Fibroblast of lung (primary cell): Measurements from ENCODE around the gene SH2D6. TPM values are rescaled to one million over a fixed set of nuclear protein-coding genes. Genes with fewer than 3 reads are reported as not detected.

Experiments
- DNase-seq, 2 donors: peaks; one replicate each; pipeline versions ENCODE4 v3.0.0 to v3.0.0-alpha.2; 2010; ENCODE audit warnings: low read depth in 2 of 2
- H2AFZ ChIP-seq: 2 replicates; pipeline ENCODE4 v1.5.1; 2012; ENCODE audit warnings: low read length, control low read depth, inconsistent platforms
- H3K27ac ChIP-seq: 2 replicates; pipeline ENCODE4 v1.5.1; 2011; ENCODE audit warnings: low read length, control low read depth; ENCODE audit not compliant: insufficient read depth
- H3K27me3 ChIP-seq: 2 replicates; pipeline ENCODE4 v1.5.1; 2011; ENCODE audit warnings: mild to moderate bottlenecking, low read length; ENCODE audit not compliant: control insufficient read depth, insufficient read depth
- H3K36me3 ChIP-seq: 2 replicates; pipeline ENCODE4 v1.5.1; 2011; ENCODE audit warnings: low read length; ENCODE audit not compliant: control insufficient read depth, insufficient read depth
- H3K4me1 ChIP-seq: 2 replicates; pipeline ENCODE4 v1.5.1; 2011; ENCODE audit warnings: low read length; ENCODE audit not compliant: control insufficient read depth, insufficient read depth; ENCODE audit errors: extremely low read depth
- H3K4me2 ChIP-seq: 2 replicates; pipeline ENCODE4 v1.5.1; 2011; ENCODE audit warnings: low read length, control low read depth; ENCODE audit not compliant: insufficient read depth; ENCODE audit errors: extremely low read depth
- H3K4me3 ChIP-seq, 4 experiments: fragments of 200-600 bp in 1 of 4; sonication (generic) in 1 of 4; replicated peaks in 1 of 4; 2 replicates each; pipeline ENCODE4 v1.5.1; 2011 to 2016; ENCODE audit warnings: low read length in 4 of 4, low read depth in 3 of 4, mild to moderate bottlenecking in 3 of 4, control low read depth in 2 of 4, inconsistent platforms in 1 of 4, mixed read lengths in 1 of 4; ENCODE audit not compliant: insufficient read depth in 1 of 4; ENCODE audit errors: control extremely low read depth in 1 of 4
- H3K79me2 ChIP-seq: 2 replicates; pipeline ENCODE4 v1.5.1; 2012; ENCODE audit warnings: mild to moderate bottlenecking, low read length, inconsistent platforms; ENCODE audit not compliant: control insufficient read depth, insufficient read depth
- H3K9ac ChIP-seq: 2 replicates; pipeline ENCODE4 v1.5.1; 2011; ENCODE audit warnings: mild to moderate bottlenecking, low read length, control low read depth; ENCODE audit not compliant: insufficient read depth
- H3K9me3 ChIP-seq: 2 replicates; pipeline ENCODE4 v1.5.1; 2012; ENCODE audit warnings: low read depth, low read length; ENCODE audit not compliant: control insufficient read depth, insufficient read depth
- H4K20me1 ChIP-seq: 2 replicates; pipeline ENCODE4 v1.5.1; 2011; ENCODE audit warnings: low read length; ENCODE audit not compliant: control insufficient read depth, insufficient read depth; ENCODE audit errors: extremely low read depth
- CTCF ChIP-seq, 2 donors: IDR thresholded peaks in 1 of 2; conservative IDR thresholded peaks in 1 of 2; 1 replicate in 1 of 2; 2 replicates in 1 of 2; pipeline ENCODE4 v1.5.1; 2011 to 2012; ENCODE audit warnings: low read length in 2 of 2, control low read depth in 1 of 2, inconsistent platforms in 1 of 2, low read depth in 1 of 2, mild to moderate bottlenecking in 1 of 2
- EZH2 ChIP-seq: IDR thresholded peaks from 2 replicates; pipeline ENCODE4 v1.5.1; 2012; ENCODE audit warnings: low read length, control low read depth, mild to moderate bottlenecking; ENCODE audit errors: missing control alignments
- polyA plus RNA-seq, 2 donors: library from polyadenylated mRNA; depleted of rRNA in 1 of 2; stranded (reverse) in 1 of 2; unstranded in 1 of 2; fragments of >200 nt; gene quantifications; 2 replicates each; pipeline ENCODE4 v1.2.1, GENCODE V29; 2011 to 2012; ENCODE audit warnings: missing spikeins in 1 of 2
- total RNA-seq: library from RNA; depleted of rRNA; stranded (reverse); fragments of >200 nt; gene quantifications from 2 replicates; pipeline ENCODE4 v1.2.1, GENCODE V29; 2014

The SH2D6 gene
- total and polyA plus RNA-seq, 2 donors (not counting 1 experiment from before 2014, with no cell fraction given), result 0.16 to 2.1 TPM

GRCh38 chr2:85409845-85410583 is 8.5 kb upstream of the SH2D6 start, which contains the start of gene CAPG:
Gene CAPG, minus strand, starts transcription at chr2:85410366. Its CDS starts 8,221 bp downstream, at chr2:85402145.
- H3K9me3 ChIP-seq, result no peaks in the 10 kb centered on the region
- H3K27ac ChIP-seq, result no peak within 1 kb of the TSS
- H3K4me2 ChIP-seq, result no peak within 1 kb of the TSS
- no peaks in the 10 kb centered on the region for H3K27me3 ChIP-seq
- H3K4me3 ChIP-seq, result no peak within 1 kb of the TSS
- no peaks in the 10 kb centered on the region for H4K20me1 ChIP-seq
- no peaks in the 10 kb centered on the region for H3K79me2 ChIP-seq
- no peak for TF ChIP-seq CTCF (conservative IDR thresholded peaks at IDR 0.05 in 1 of 2, IDR thresholded peaks at IDR 0.05 in 1 of 2; ENCODE audit: low read depth in 1 of 2, low read length in 2 of 2)
- no peak for TF ChIP-seq EZH2
- peaks cover 4% of the 10 kb centered on the region for H3K4me1 ChIP-seq
- no peak within 1 kb of the TSS for H2AFZ ChIP-seq
- no peak within 1 kb of the TSS for H3K9ac ChIP-seq
- peak in 1 of 2 donors; percentile 23 for DNase-seq
- H3K36me3 ChIP-seq, result no peaks in the 10 kb centered on the region

GRCh38 chr2:85410584-85411404 is 7.7 kb upstream of the SH2D6 start:
- H3K27ac ChIP-seq, result no peak overlapping the region
- no peaks in the 10 kb centered on the region for H3K27me3 ChIP-seq
- no peak overlapping the region for H3K9ac ChIP-seq
- H3K9me3 ChIP-seq, result no peaks in the 10 kb centered on the region
- H4K20me1 ChIP-seq, result no peaks in the 10 kb centered on the region
- no peak overlapping the region for H3K4me2 ChIP-seq
- DNase-seq, result peak in 1 of 2 donors; percentile 32
- H3K79me2 ChIP-seq, result no peaks in the 10 kb centered on the region
- TF ChIP-seq CTCF (conservative IDR thresholded peaks at IDR 0.05 in 1 of 2, IDR thresholded peaks at IDR 0.05 in 1 of 2; ENCODE audit: low read depth in 1 of 2, low read length in 2 of 2), result no peak
- no peak for TF ChIP-seq EZH2
- peaks cover 4% of the 10 kb centered on the region for H3K4me1 ChIP-seq
- H3K36me3 ChIP-seq, result no peaks in the 10 kb centered on the region
- H3K4me3 ChIP-seq, result no peak overlapping the region
- no peak overlapping the region for H2AFZ ChIP-seq

GRCh38 chr2:85411405-85411748 is 7.1 kb upstream of the SH2D6 start:
- TF ChIP-seq CTCF (conservative IDR thresholded peaks at IDR 0.05 in 1 of 2, IDR thresholded peaks at IDR 0.05 in 1 of 2; ENCODE audit: low read depth in 1 of 2, low read length in 2 of 2) (no peak), EZH2 (no peak)
- Histone ChIP-seq H3K4me3 (no peak overlapping the region), H3K4me2 (no peak overlapping the region), H3K4me1 (peaks cover 4% of the 10 kb centered on the region), H2AFZ (no peak overlapping the region), H3K79me2 (no peaks in the 10 kb centered on the region), H3K9ac (no peak overlapping the region), H3K9me3 (no peaks in the 10 kb centered on the region), H3K36me3 (no peaks in the 10 kb centered on the region), H3K27ac (no peak overlapping the region), H3K27me3 (no peaks in the 10 kb centered on the region), H4K20me1 (no peaks in the 10 kb centered on the region)
- DNase-seq, result no peak
